OCI-LY7 (cell line): ENCODE data around the gene ROCK2. TPM values are rescaled to one million over a fixed set of nuclear protein-coding genes. Genes with fewer than 3 reads are reported as not detected.

Experiments
- BruUV-seq: library from RNA; stranded (reverse); fragments of 400-500 nt; replicated peaks from 2 replicates; lab custom pipeline; 2021; lab: Mats Ljungman, UMichigan
- CTCF ChIA-PET: fragments of 300-600 bp; sonication (Branson Sonifier 250); formaldehyde crosslinking; loops from one replicate; lab custom pipeline; 2022; ENCODE audit warnings: antibody characterized with exemption; ENCODE audit not compliant: unreplicated experiment; lab: Charles Lee
- POLR2A ChIA-PET: fragments of 300-600 bp; sonication (Branson Sonifier 250); formaldehyde crosslinking; loops from one replicate; lab custom pipeline; 2022; ENCODE audit warnings: antibody characterized with exemption; lab: Charles Lee
- DNase-seq: peaks from one replicate; pipeline ENCODE4 v3.0.0-alpha.2; 2015; ENCODE audit warnings: low spot score
- H2AFZ ChIP-seq: fragments of 200-600 bp; sonication (generic), shearing (Covaris generic); 2 replicates; pipeline ENCODE4 v1.6.1; 2014; ENCODE audit warnings: mild to moderate bottlenecking, antibody characterized with exemption, low read length, moderate library complexity
- H3K27ac ChIP-seq: fragments of 200-600 bp; sonication (generic); 2 replicates; pipeline ENCODE4 v1.5.1; 2014; ENCODE audit warnings: mixed run types, low read depth, mild to moderate bottlenecking, moderate library complexity, low read length, inconsistent platforms; ENCODE audit not compliant: poor library complexity, severe bottlenecking
- H3K36me3 ChIP-seq: fragments of 200-600 bp; sonication (generic); 2 replicates; pipeline ENCODE4 v1.6.1; 2014; ENCODE audit warnings: mild to moderate bottlenecking, antibody characterized with exemption, low read length, moderate library complexity, mixed read lengths; ENCODE audit not compliant: insufficient read depth
- H3K4me1 ChIP-seq: fragments of 200-600 bp; sonication (generic); 2 replicates; pipeline ENCODE4 v1.5.1; 2014; ENCODE audit warnings: mild to moderate bottlenecking, low read length; ENCODE audit not compliant: insufficient read depth, poor library complexity, severe bottlenecking
- H3K4me2 ChIP-seq: fragments of 200-600 bp; sonication (generic); 2 replicates; pipeline ENCODE4 v1.6.1; 2014; ENCODE audit warnings: mild to moderate bottlenecking, low read length
- H3K4me3 ChIP-seq: fragments of 200-600 bp; sonication (generic); 2 replicates; pipeline ENCODE4 v1.5.1; 2014; ENCODE audit warnings: mild to moderate bottlenecking, low read depth, low read length; ENCODE audit not compliant: poor library complexity, severe bottlenecking
- H3K79me2 ChIP-seq: fragments of 200-600 bp; sonication (generic); 2 replicates; pipeline ENCODE4 v1.6.1; 2016; ENCODE audit warnings: low read depth, mild to moderate bottlenecking, low read length, moderate library complexity, mixed read lengths; ENCODE audit not compliant: insufficient read depth
- H3K9me2 ChIP-seq: fragments of 200-600 bp; sonication (generic); 2 replicates; pipeline ENCODE4 v1.6.1; 2016; ENCODE audit warnings: mild to moderate bottlenecking, low read length, mixed read lengths; ENCODE audit not compliant: insufficient read depth
- H3K9me3 ChIP-seq: fragments of 200-600 bp; sonication (generic); 2 replicates; pipeline ENCODE4 v1.6.1; 2014; ENCODE audit warnings: mild to moderate bottlenecking, mixed run types, low read length, mixed read lengths
- H4K20me1 ChIP-seq: fragments of 200-600 bp; sonication (generic); 2 replicates; pipeline ENCODE4 v1.6.1; 2014; ENCODE audit warnings: mild to moderate bottlenecking, antibody characterized with exemption, low read length, moderate library complexity, mixed read lengths; ENCODE audit not compliant: insufficient read depth
- EZH2phosphoT487 ChIP-seq: fragments of 200-600 bp; sonication (generic); IDR thresholded peaks from 2 replicates; pipeline ENCODE4 v1.6.1; 2018; ENCODE audit warnings: low read depth, borderline replicate concordance, mild to moderate bottlenecking, mixed run types, antibody characterized with exemption, low read length, moderate library complexity, mixed read lengths
- intact Hi-C: fragments of 100-400 bp; cut with micrococcal nuclease; formaldehyde crosslinking; loops from one replicate; pipeline ENCODE4 v1.10.0; 2022; ENCODE audit not compliant: unreplicated experiment
- total RNA-seq, 2 experiments: library from RNA; depleted of rRNA in 1 of 2; stranded (reverse); fragments of >200 nt in 1 of 2; shearing (Covaris generic) in 1 of 2; gene quantifications; 2 replicates each; pipeline ENCODE4 v1.2.3, GENCODE V29; 2014 to 2022
- TF ChIP-seq, protein P1 (sequence below): fragments of 200-600 bp; sonication (generic); conservative IDR thresholded peaks from 2 replicates; pipeline ENCODE4 v1.5.1; 2014; ENCODE audit warnings: mild to moderate bottlenecking, antibody characterized with exemption, low read length, moderate library complexity, mixed read lengths

Gene ROCK2
- total RNA-seq, 2 experiments from 2014 or later = 12.4 to 21.0 TPM

GRCh38 chr2:11359865-11360264 lies 15.4 kb upstream of the ROCK2 start:
- TF ChIP-seq, protein P1, sequence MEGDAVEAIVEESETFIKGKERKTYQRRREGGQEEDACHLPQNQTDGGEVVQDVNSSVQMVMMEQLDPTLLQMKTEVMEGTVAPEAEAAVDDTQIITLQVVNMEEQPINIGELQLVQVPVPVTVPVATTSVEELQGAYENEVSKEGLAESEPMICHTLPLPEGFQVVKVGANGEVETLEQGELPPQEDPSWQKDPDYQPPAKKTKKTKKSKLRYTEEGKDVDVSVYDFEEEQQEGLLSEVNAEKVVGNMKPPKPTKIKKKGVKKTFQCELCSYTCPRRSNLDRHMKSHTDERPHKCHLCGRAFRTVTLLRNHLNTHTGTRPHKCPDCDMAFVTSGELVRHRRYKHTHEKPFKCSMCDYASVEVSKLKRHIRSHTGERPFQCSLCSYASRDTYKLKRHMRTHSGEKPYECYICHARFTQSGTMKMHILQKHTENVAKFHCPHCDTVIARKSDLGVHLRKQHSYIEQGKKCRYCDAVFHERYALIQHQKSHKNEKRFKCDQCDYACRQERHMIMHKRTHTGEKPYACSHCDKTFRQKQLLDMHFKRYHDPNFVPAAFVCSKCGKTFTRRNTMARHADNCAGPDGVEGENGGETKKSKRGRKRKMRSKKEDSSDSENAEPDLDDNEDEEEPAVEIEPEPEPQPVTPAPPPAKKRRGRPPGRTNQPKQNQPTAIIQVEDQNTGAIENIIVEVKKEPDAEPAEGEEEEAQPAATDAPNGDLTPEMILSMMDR = no peak
- ChIA-PET CTCF (no interaction called here), POLR2A (interaction anchor here (0.7 to 1.6 kb wide), 3 partner anchors 14 to 17 kb away, joined by 3 to 4 read pairs (median 3); no protein-coding TSS in a partner anchor)
- no peak for DNase-seq
- Histone ChIP-seq H3K4me2 (no peak overlapping the region), H3K9me2 (no peaks in the 10 kb centered on the region), H3K36me3 (no peaks in the 10 kb centered on the region), H3K27ac (no peak overlapping the region), H3K79me2 (no peaks in the 10 kb centered on the region), H3K9me3 (no peaks in the 10 kb centered on the region), H3K4me1 (no peaks in the 10 kb centered on the region), H2AFZ (no peak overlapping the region), H4K20me1 (no peaks in the 10 kb centered on the region), H3K4me3 (no peak overlapping the region)
- no TSS peak for BruUV-seq
- intact Hi-C loops = no loop called here

GRCh38 chr2:11357428-11357972 lies 13.1 kb upstream of the ROCK2 start:
- POLR2A ChIA-PET = no interaction called here
- Histone ChIP-seq H4K20me1 (no peaks in the 10 kb centered on the region), H3K9me2 (no peaks in the 10 kb centered on the region), H3K4me1 (no peaks in the 10 kb centered on the region), H3K9me3 (no peaks in the 10 kb centered on the region), H3K79me2 (no peaks in the 10 kb centered on the region), H3K4me3 (no peak overlapping the region), H3K36me3 (no peaks in the 10 kb centered on the region), H3K27ac (no peak overlapping the region), H2AFZ (no peak overlapping the region), H3K4me2 (no peak overlapping the region)
- intact Hi-C loops = no loop called here
- TF ChIP-seq EZH2phosphoT487 = no peak
- TF ChIP-seq, protein P1 = no peak
- CTCF ChIA-PET = no interaction called here
- no TSS peak for BruUV-seq
- DNase-seq = no peak

DNA sequence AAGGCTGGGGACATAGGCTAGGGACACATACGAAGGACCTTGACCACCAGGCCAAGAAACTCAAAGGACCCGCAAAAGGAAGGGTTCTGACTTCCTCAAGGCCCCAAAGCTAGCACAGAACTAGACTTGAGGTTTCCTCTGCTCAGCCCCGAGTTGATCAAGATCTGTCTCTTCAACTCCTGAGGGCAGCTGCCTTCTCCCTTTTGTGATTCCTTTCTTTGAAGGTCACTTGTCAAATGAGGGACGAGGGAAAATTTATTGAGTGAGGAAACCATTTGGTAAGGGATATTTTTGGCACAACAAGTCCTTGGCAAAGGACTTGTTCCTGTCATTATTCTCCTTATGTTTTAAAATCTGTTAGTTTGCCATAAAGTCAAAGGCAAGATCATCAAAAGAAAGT lies 12.3 kb upstream of the ROCK2 start:
- intact Hi-C loops = no loop called here
- H3K4me2 ChIP-seq = no peak overlapping the region
- no peak for DNase-seq
- no peak overlapping the region for H2AFZ ChIP-seq
- H4K20me1 ChIP-seq = no peaks in the 10 kb centered on the region
- no peaks in the 10 kb centered on the region for H3K4me1 ChIP-seq
- H3K9me3 ChIP-seq = no peaks in the 10 kb centered on the region
- ChIA-PET POLR2A (no interaction called here), CTCF (no interaction called here)
- H3K4me3 ChIP-seq = no peak overlapping the region
- H3K36me3 ChIP-seq = no peaks in the 10 kb centered on the region
- TF ChIP-seq EZH2phosphoT487 = no peak
- TF ChIP-seq, protein P1 = no peak
- BruUV-seq = no TSS peak
- H3K79me2 ChIP-seq = no peaks in the 10 kb centered on the region
- no peaks in the 10 kb centered on the region for H3K9me2 ChIP-seq
- H3K27ac ChIP-seq = no peak overlapping the region
